IPS-NIHi7 (cell line): Measurements from ENCODE around the gene NPIPA5.
"Not testable (repeated sequence)": the region's sequence is repeated elsewhere in the genome, so short reads cannot be mapped to it uniquely, and the experiment has no call there.

Experiments used
- DNase-seq: peaks from one replicate; pipeline ENCODE4 v3.0.0; 2012; ENCODE audit warnings: mixed read lengths; ENCODE audit errors: extremely low spot score

Gene NPIPA5

DNA sequence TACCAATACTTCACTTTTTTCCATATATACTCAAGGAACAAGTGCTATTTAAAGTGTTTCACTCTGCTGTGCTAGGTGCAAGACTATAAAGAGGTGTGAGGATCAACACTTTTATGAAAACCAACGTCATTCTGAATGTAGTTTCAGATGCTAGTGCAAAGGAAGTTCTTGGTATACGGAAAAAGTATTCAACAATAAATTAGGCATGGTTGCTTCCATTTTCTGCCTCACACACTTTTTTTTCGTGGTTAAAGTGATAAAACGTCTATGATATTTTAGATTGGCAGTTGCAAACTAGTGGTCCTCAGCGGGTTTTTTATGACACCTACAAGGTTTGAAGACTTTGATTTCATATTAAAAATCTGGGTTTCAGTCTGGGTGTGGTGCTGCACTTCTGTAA, 11.8 kb upstream of the NPIPA5 start:
- DNase-seq: not testable (repeated sequence)

DNA sequence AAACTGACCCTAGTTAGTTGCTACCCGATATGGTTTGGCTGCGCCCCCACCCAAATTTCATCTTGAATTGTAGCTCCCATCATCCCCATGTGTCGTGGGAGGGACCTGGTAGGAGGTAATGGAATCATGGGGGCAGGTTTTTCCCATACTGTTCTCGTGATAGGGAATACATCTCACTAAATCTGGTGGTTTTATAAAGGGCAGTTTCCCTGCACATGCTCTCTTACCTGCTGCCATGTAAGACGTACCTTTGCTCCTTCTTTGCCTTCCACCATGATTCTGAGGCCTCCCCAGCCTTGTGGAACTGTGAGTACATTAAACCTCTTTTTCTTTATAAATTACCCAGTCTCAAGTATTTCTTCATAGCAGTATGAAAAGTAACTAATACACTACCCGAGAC, 10.0 kb upstream of the NPIPA5 start:
- not testable (repeated sequence) for DNase-seq

DNA sequence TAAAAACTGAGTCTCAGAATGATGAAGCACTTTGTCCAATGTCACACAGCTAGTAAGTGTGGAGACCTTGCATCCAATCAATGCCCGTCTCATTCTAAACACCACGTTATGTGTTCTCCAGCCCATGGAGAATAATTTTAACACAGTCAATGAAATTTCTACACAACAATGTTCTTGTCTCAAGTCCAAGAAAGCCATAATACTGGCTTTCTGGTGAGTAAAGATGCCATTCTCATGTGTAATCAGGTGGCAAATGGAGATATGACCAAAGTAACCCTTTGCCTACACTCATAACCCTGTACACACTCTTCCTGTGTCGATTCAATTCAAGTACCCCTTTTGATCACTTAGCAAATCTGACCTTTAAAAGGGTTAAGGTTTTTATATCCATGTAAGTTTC, 4.7 kb upstream of the NPIPA5 start:
- not testable (repeated sequence) for DNase-seq

DNA sequence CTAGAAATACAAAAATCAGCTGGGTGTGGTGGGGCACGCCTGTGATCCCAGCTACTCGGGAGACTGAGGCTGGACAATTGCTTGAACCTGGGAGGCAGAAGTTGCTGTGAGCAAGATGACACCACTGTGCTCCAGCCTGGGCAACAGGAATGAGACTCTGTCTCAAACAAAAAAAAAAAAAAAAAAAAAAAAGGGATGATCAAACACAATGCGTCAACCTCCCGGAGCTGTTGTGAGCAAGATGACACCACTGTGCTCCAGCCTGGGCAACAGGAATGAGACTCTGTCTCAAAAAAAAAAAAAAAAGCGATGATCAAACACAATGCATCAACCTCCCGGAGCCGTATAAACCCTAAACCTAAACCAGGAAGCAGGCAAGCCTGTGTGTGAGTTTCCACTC, 20.6 kb downstream of the NPIPA5 start:
- not testable (repeated sequence) for DNase-seq

DNA sequence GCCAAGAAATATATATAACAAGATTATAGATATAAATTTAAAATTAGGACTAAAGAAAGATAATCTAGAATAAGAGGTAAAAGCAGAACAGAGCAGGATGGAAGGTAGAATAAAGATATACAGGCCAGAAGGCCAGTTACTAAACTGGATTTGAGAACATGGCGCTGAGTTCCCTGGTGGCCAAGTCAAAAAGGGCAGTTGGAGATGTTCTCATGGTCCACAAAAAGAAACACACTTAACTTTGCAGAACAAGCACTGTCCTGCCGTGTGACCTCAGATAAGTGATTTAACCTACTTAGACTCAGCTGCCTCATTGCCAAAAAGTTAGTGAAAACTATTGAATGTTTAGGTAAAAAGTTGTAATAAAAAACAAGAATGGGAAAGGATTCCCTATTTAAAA, 23.2 kb downstream of the NPIPA5 start:
- not testable (repeated sequence) for DNase-seq

DNA sequence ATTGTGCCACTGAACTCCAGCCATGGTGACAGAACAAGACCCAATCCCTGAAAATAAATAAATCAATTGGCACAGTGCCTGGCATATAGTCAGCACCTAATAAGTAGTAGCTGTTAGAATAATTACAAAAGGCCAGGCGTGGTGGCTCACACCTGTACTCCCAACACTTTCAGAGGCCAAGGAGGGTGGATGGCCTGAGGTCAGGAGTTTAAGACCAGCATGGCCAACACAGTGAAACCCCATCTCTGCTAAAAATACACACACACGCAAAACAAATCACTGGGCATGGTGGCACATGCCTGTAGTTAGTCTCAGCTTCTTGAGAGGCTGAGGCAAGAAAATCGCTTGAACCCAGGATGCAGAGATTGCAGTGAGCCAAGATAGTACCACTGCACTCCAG, 25.2 kb downstream of the NPIPA5 start:
- not testable (repeated sequence) for DNase-seq

DNA sequence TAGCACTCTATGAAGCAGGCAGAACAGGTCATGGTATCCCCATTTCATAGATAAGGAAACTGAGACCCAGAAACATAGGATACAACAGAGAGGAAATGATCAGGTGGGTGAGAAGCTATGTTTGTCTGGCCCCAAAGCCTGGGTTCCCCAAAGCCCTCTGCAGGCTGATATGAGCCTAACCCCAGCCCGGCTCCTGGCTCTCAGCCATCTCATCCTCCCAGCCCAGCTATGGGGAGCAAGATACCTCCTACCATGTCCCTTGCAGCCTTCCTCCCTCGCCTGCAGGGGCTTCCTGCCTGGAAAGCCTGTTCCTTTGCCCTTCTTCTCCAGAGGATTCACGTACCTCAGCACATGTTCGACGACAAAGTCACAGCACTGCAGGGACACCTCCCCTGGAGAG, 26.3 kb downstream of the NPIPA5 start:
- not testable (repeated sequence) for DNase-seq

DNA sequence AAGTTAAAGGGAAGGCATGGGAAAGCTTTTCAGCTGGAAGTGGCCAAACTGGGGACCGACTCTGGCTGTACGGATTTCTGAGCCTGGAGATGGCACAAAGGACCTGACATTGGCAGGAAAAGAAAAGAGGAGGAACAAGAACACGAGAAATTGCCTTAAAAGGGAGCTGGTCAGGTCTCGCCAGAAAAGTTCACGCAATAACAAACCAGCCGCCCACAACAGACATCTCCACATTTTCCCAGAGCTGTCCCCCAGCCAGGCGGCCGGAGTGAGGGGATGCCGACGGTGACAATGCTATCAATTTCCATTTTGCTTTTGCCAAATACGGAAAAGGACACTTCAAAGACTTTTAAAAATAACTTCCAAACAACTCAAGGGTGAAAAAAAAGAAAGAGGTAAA, 26.8 kb downstream of the NPIPA5 start:
- not testable (repeated sequence) for DNase-seq

DNA sequence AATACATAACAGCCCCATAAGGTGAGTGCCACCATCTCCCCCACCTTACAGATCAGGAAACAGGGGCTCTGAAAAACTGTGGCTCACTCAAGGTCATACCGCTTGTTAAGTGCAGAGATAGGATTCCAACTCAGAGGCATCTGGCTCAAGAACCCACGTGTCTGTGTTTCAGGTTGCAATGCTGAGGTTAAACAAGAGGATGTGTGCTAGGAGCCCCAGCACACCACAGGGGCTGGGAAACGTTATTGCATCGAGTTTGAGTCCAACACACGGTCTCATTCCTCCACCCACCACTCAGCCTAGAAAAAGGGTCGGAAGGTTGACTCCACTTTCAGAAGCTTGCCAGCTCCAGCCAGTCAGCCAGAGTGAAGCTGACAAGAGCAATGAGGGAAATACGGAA, 29.4 kb downstream of the NPIPA5 start:
- not testable (repeated sequence) for DNase-seq

DNA sequence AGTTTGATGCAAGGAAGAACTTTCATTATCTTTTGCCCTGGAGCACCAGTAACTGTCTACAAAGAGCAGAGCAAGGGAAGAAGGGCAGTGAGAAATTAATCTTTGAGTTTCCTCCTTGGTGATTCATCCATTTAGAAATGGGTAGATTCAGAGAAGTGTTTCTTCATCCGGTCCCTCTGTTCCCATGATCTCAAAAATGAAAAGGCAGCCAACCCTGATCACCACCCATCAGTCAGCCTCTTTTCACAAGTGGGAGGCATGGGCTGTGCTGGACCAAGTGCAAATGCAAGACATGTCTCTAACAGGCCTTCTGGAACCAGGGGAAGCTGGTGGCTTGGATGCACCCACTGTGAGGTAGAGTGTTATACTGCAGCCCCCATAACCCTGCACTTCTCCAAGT, 35.8 kb downstream of the NPIPA5 start:
- not testable (repeated sequence) for DNase-seq

DNA sequence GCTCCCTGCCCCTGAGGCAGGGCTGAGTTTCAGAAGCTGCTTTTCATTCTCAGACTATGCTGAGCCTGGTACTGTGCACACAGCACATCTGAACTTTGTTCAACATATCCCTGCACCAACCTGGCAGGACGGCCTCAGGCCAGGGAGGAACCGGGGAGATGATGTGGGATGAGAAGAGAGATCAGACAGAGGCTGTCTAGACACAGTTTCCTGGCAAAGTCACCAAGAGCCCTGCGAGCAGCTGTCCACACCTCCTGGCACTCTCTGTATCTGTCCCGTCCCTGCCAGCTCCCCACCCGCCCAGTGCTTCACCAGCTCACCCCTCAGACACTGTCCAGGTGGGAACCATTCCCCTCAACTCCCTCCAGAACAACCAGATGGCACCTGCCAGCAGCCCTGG, 39.1 kb downstream of the NPIPA5 start:
- not testable (repeated sequence) for DNase-seq

DNA sequence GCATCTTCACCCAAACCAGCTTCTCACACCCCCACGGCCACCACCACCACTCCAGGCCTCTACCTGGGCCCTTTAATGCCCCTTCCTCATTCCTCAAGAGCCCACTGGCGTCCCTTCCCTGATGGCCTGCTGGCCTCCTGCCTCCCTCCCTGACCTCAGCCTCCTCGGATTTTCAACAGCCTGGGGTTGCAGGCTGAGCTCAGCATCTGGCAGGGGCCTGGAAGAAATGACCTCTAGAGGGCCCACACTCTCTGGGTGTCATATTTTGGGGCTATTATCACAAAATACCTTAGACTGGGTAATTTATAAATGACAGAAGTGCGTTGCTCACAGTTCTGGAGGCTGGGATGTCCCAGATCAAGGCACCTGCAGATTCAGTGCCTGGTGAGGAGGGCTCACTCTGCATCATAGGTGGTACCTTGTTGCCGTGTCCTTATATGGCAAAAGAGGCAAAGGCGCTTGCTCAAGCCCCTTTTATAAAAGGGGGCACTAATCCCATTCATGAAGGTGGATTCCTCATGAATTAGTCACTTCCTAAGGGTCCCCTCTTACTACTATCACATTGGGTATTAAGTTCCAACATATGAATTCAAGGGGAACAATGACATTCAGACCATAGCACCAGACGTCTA, 40.0 kb downstream of the NPIPA5 start:
- not testable (repeated sequence) for DNase-seq

DNA sequence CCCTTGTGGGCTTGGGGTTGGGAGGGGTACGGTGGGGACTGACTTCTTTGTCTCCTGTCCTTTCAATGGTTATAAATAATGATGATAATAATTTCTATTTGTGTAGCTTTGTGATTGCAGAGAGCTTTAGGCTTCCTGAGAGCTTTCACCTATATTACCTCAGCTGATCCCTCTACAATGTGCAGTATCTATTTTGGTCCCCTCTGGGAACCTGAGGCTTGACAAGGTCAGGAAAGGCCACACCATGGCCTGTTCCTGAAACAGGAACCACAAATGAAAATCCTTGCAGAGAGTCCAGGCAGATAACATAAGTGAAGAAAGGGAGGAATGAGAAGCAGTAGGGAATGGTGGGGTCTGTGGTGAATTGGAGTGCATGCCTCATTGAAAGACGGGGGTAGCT, 42.5 kb downstream of the NPIPA5 start:
- DNase-seq: not testable (repeated sequence)

DNA sequence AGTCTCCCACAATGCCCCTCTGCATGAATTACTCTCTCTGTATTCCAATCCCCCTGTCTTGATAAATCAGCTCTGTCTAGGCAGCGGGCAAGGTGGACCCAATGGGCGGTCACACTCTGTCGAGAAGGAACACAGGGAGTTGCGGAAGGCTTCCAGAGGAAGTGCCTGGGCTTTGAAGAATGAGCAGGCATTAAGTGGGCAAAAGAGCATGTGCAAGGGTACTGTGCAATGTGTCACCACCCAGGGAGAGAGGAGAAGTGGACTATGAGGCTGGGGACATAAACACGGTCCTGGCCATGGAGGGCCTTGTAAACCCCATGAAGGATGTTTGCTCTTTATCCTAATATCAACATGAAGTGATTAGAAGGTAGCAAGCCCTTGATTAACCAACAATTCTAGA, 44.1 kb downstream of the NPIPA5 start:
- not testable (repeated sequence) for DNase-seq

DNA sequence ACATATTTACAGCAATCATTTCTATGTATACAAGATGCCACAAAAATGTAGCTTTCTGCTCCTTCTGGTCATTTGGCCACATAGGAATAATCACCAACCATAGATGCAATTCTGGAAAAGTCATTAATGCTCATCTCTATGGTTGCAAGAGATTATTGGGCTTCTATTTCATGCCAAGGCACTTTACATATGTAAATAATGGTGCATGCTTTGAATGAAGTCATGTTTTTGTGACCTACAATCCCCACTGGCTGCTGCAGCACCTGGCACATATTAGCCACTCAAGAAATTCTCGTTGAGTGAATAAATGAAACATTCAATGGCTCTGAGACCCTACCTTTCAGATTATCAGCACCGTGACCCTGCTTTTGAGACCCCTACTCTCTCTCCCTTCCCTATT, 47.1 kb downstream of the NPIPA5 start:
- not testable (repeated sequence) for DNase-seq

DNA sequence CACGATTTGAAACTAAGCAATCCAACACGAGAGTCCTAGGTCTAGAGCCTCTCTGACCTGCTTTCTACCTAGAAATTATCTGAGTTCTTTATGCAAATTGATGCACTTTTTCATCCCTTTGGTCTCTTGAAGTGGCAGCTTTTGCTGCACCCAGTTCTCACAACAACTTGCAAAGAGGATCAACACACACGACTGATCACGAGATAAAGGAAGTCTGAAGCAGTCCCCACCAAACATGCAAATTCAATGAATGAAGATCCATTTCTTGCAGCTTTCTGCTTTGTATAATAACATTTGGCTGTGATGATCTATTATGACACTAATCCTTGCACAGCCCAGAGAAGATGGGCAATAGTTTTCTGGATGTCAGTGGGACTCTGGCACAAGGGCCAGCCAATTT, 53.1 kb downstream of the NPIPA5 start:
- DNase-seq: not testable (repeated sequence)

DNA sequence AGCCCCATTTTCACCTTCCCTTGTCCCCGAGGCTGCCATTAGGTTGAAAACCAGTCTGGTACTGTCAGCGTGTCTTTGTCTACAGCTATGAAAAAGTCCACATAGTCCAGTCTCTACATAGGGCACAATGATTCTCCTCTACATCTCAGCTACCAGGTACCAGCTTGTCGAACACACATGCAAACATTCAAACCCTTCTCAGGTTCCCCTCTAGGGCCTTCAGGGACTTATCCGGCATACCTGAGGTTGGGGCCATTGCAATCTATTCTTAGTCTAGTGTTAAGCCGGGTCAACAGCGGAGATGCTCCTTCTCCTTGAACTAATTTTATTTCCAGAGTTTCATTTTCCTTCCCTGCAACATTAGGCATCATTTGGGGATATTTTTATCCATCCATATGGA, 54.7 kb downstream of the NPIPA5 start:
- DNase-seq: not testable (repeated sequence)

DNA sequence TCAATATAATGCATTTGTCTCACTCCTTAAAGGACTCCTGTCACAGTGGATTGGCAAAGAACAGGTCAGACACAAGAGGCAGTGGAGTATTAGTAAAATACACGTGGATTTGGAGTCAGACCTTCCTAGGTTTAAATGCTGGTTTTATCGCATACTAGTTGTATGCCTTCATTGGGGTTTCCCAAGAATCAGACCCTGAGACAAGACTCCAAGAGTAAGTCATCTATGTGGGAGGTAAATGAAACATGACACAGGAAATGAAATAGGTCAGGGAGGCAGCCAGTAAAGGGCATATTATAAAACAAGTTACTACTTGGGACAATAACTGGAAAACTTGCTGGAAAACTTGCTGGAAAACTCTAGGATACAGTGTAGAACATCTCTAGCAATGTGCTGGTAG, 56.9 kb downstream of the NPIPA5 start:
- not testable (repeated sequence) for DNase-seq

DNA sequence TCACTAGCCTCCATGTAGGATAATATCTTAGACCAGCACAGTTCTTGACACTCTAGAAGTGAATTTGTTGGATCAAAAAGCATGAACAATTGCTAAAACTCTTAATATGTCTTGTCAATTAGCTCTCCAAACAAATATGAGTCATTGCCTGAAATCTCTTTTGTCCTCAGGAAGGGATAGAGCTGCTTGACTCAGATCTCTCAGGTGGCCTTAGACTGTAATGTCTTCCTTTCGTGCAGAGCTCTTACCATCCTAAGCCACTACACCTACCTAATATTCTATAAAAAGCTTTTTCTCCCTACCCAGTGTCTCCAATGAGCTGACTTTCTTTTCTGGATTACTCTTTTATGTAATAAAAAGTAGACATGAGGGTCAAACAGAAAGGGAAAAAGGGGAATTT, 63.5 kb downstream of the NPIPA5 start:
- not testable (repeated sequence) for DNase-seq
